Lung (tissue), 13 donors: ENCODE results near the gene ARMCX6. TPM values are rescaled to one million over a fixed set of nuclear protein-coding genes. Genes with fewer than 3 reads are reported as not detected.

Experiments used
- ATAC-seq: fragments of 200-7000 bp; cut with Tn5 transposase; one replicate; pipeline ENCODE4 v1.9.1; 2020; ENCODE audit warnings: moderate number of reproducible peaks; ENCODE audit not compliant: insufficient read depth, low FRiP score
- DNase-seq, 3 donors: peaks; one replicate each; pipeline ENCODE4 v3.0.0-alpha.2; 2013 to 2017
- H3K27ac ChIP-seq, 2 donors: one replicate each; pipeline ENCODE4 v1.5.1; 2013; ENCODE audit warnings: mild to moderate bottlenecking in 2 of 2, moderate library complexity in 2 of 2, control low read depth in 1 of 2, inconsistent platforms in 1 of 2, low read depth in 1 of 2, low read length in 1 of 2
- H3K27me3 ChIP-seq, 3 donors: one replicate each; pipeline ENCODE4 v1.5.1; 2013; ENCODE audit warnings: low read length in 2 of 3; ENCODE audit not compliant: control insufficient read depth in 3 of 3, insufficient read depth in 3 of 3
- H3K36me3 ChIP-seq, 4 donors: one replicate each; pipeline ENCODE4 v1.5.1; 2013; ENCODE audit warnings: low read length in 4 of 4, mild to moderate bottlenecking in 1 of 4, moderate library complexity in 1 of 4; ENCODE audit not compliant: control insufficient read depth in 4 of 4, insufficient read depth in 4 of 4
- H3K4me1 ChIP-seq, 5 donors: one replicate each; pipeline ENCODE4 v1.5.1; 2013; ENCODE audit warnings: low read length in 5 of 5, mild to moderate bottlenecking in 2 of 5, moderate library complexity in 1 of 5; ENCODE audit not compliant: control insufficient read depth in 5 of 5, insufficient read depth in 5 of 5
- H3K4me3 ChIP-seq: one replicate; pipeline ENCODE4 v1.5.1; 2013; ENCODE audit warnings: mild to moderate bottlenecking, control low read depth, moderate library complexity
- H3K9ac ChIP-seq, 2 donors: one replicate each; pipeline ENCODE4 v1.5.1; 2013; ENCODE audit warnings: low read length in 2 of 2, control low read depth in 1 of 2; ENCODE audit not compliant: insufficient read depth in 1 of 2
- H3K9me3 ChIP-seq, 4 donors: one replicate each; pipeline ENCODE4 v1.5.1; 2013; ENCODE audit warnings: low read length in 3 of 4, mild to moderate bottlenecking in 1 of 4, moderate library complexity in 1 of 4; ENCODE audit not compliant: control insufficient read depth in 4 of 4, insufficient read depth in 3 of 4
- CTCF ChIP-seq: IDR thresholded peaks from 2 replicates; pipeline ENCODE4 v1.5.1; 2012; ENCODE audit warnings: mild to moderate bottlenecking; ENCODE audit errors: control extremely low read depth, extremely low read depth
- WGBS, 2 donors: extraction: QIAGEN DNeasy Blood & Tissue Kit; methylation state at CpG; one replicate each; pipeline ENCODE4 v1.1.7; 2013; 5-methylcytosine and 5-hydroxymethylcytosine counted together
- polyA plus RNA-seq, 2 donors: library from polyadenylated mRNA; stranded (reverse); fragments of 200-250 nt; gene quantifications; one replicate each; pipeline ENCODE4 v1.2.1, GENCODE V29; 2013
- small RNA-seq: library from RNA; depleted of rRNA; stranded (forward); fragments of <200 nt; gene quantifications from one replicate; pipeline ENCODE3, GENCODE V24; 2014; ENCODE audit warnings: low replicate concordance
- total RNA-seq, 2 donors: library from RNA; depleted of rRNA in 1 of 2; stranded (reverse); fragments of >200 nt in 1 of 2; gene quantifications; one replicate each; pipeline ENCODE4 v1.2.1, GENCODE V29; 2014 to 2021
- donor health status: control.
- donor health status: control.
- donor health status: Bipolar disorder and iron deficiency.
- donor health status: healthy.
- donor health status: DM: yes; HTN: yes; CAD: no.

ARMCX6 gene
- total and polyA plus RNA-seq, 4 donors: 26.5 to 51.8 (median 36.2) TPM

GRCh38 chrX:101595739-101596419, 21.9 kb downstream of the ARMCX6 start:
- ATAC-seq (peak; percentile 35), DNase-seq (peak; percentile 47 to 84 (median 83))
- Histone ChIP-seq H3K36me3 (no peaks in the 10 kb centered on the region), H3K27ac (no peak overlapping the region), H3K9ac (no peak overlapping the region), H3K9me3 (no peaks in the 10 kb centered on the region), H3K27me3 (peaks cover 0 to 9% (median 5%) of the 10 kb centered on the region in 3 donors), H3K4me3 (no peak overlapping the region), H3K4me1 (no peaks in the 10 kb centered on the region)
- TF ChIP-seq CTCF: peak; percentile 48
- WGBS, 2 donors: 10 to 11% methylated on average over 5 of the region's 5 CpGs

Small RNA genes within 50 kb of the gene (small RNA-seq; reads per million reads assigned to genes)
- not detected for gene RNU6-30P

Other genes starting within 250 kb of the ARMCX6 start
- 10 to 100 TPM; 15.5 to 24.9 TPM for gene BTK, start 231.8 kb downstream of the ARMCX6 start, total RNA-seq
- 10 to 100 TPM; 17.9 to 29.4 TPM for gene BTK, start 231.8 kb downstream of the ARMCX6 start, polyA plus RNA-seq
- gene RPL36A, start 227.0 kb downstream of the ARMCX6 start, total RNA-seq: 100 to 1,000 TPM; 199 to 640 TPM
- gene RPL36A, start 227.0 kb downstream of the ARMCX6 start, polyA plus RNA-seq: 1,000 to 10,000 TPM; 1,920 to 4,087 TPM
- 10 to 100 TPM; 26.4 to 42.8 TPM for gene GLA, start 210.1 kb downstream of the ARMCX6 start, total RNA-seq
- 10 to 100 TPM; 51.7 to 55.7 TPM for gene GLA, start 210.1 kb downstream of the ARMCX6 start, polyA plus RNA-seq
- gene HNRNPH2, start 209.8 kb downstream of the ARMCX6 start, total RNA-seq: 10 to 100 TPM; 59.3 to 86.1 TPM
- gene HNRNPH2, start 209.8 kb downstream of the ARMCX6 start, polyA plus RNA-seq: 100 to 1,000 TPM in 1 of 2 donors, 10 to 100 TPM in 1; 38.0 to 102 TPM
- 10 to 100 TPM in 1 of 2 donors, 1 to 10 TPM in 1; 9.9 to 23.6 TPM for gene ARMCX4, start 132.5 kb downstream of the ARMCX6 start, total RNA-seq
- 10 to 100 TPM in 1 of 2 donors, 1 to 10 TPM in 1; 4.1 to 12.0 TPM for gene ARMCX4, start 132.5 kb downstream of the ARMCX6 start, polyA plus RNA-seq
- gene ARMCX1, start 67.5 kb downstream of the ARMCX6 start, total RNA-seq: 10 to 100 TPM; 19.9 to 50.9 TPM
- 10 to 100 TPM; 10.1 to 15.1 TPM for gene ARMCX1, start 67.5 kb downstream of the ARMCX6 start, polyA plus RNA-seq
- 100 to 1,000 TPM in 1 of 2 donors, 10 to 100 TPM in 1; 46.4 to 100 TPM for gene ARMCX3, start 5.2 kb upstream of the ARMCX6 start, total RNA-seq
- 10 to 100 TPM; 22.5 to 37.7 TPM for gene ARMCX3, start 5.2 kb upstream of the ARMCX6 start, polyA plus RNA-seq
- gene ARMCX2, start 41.9 kb upstream of the ARMCX6 start, total RNA-seq: 10 to 100 TPM; 29.0 to 58.4 TPM
- gene ARMCX2, start 41.9 kb upstream of the ARMCX6 start, polyA plus RNA-seq: 10 to 100 TPM; 13.5 to 19.3 TPM